ENCODE measurements around the gene ESRRG. TPM values are rescaled to one million over a fixed set of nuclear protein-coding genes. Genes with fewer than 3 reads are reported as not detected.

ESRRG gene
- total and polyA plus RNA-seq, 10 donors: 0.29 to 11.9 (median 2.2) TPM

DNA sequence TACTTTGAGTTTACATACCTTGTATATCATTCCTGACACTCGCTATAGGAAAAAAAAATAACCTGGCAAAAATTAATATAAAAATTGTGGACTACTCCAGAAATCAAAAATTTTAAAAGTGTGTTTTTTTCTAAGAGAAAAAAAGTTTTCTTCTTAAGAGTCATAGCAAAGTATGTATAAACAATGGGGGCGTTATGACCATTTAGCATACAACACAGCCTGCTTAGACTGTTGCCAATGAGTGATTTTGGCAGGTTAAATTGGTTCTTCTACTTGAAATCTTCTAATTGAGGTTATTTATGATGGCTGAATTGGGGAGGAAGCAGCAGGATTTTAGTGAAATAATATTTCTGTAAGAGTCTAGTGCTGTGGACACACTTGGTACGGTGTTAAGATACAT, 169.5 kb downstream of the ESRRG start:
- no peaks in the 10 kb centered on the region for H3K27me3 ChIP-seq (replicated peaks in 1 of 7)
- H3K27ac ChIP-seq: no peak overlapping the region
- intact Hi-C loops (cut with DNase I; ENCODE audit: low total_unique reads): no loop called here
- 76 to 91% (median 84%) methylated on average over 3 of the region's 3 CpGs for WGBS, 5 donors
- no peaks in the 10 kb centered on the region for H3K9me3 ChIP-seq
- TF ChIP-seq POLR2A (IDR thresholded peaks at IDR 0.05): no peak
- TF ChIP-seq, protein P1, sequence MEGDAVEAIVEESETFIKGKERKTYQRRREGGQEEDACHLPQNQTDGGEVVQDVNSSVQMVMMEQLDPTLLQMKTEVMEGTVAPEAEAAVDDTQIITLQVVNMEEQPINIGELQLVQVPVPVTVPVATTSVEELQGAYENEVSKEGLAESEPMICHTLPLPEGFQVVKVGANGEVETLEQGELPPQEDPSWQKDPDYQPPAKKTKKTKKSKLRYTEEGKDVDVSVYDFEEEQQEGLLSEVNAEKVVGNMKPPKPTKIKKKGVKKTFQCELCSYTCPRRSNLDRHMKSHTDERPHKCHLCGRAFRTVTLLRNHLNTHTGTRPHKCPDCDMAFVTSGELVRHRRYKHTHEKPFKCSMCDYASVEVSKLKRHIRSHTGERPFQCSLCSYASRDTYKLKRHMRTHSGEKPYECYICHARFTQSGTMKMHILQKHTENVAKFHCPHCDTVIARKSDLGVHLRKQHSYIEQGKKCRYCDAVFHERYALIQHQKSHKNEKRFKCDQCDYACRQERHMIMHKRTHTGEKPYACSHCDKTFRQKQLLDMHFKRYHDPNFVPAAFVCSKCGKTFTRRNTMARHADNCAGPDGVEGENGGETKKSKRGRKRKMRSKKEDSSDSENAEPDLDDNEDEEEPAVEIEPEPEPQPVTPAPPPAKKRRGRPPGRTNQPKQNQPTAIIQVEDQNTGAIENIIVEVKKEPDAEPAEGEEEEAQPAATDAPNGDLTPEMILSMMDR (IDR thresholded peaks at IDR 0.05 in 8 of 11, conservative IDR thresholded peaks at IDR 0.05 in 3 of 11): no peak
- no peak for TF ChIP-seq POLR2AphosphoS5 (IDR thresholded peaks at IDR 0.05)
- H3K36me3 ChIP-seq: no peaks in the 10 kb centered on the region
- H3K4me1 ChIP-seq: no peaks in the 10 kb centered on the region
- DNase-seq: no peak
- H3K4me3 ChIP-seq: no peak overlapping the region

DNA sequence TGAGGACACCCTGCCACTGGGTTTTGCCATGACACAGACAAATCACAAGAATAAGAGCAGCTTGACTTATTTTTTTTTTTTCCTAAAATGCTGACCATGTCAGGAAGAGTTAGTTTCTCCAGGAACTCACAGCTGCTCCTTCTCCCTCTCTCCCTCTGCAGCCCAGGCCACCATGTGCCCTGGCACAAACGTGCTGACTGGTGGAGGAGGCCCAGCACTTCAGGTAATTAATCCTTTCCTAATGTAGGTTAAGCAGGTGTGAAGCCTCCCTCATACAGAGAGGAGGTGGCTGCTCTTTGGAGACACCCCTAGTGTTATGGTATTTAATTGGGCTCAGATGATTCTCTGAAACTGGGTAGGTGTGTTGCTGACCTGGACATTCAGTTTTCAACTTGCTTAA, 170.2 kb downstream of the ESRRG start:
- no peak overlapping the region for H3K27ac ChIP-seq
- no peaks in the 10 kb centered on the region for H3K36me3 ChIP-seq
- no peak for DNase-seq
- no peaks in the 10 kb centered on the region for H3K4me1 ChIP-seq
- no peak overlapping the region for H3K4me3 ChIP-seq
- TF ChIP-seq, protein P1 (IDR thresholded peaks at IDR 0.05 in 8 of 11, conservative IDR thresholded peaks at IDR 0.05 in 3 of 11): no peak
- TF ChIP-seq POLR2A (IDR thresholded peaks at IDR 0.05) (no peak), POLR2AphosphoS5 (IDR thresholded peaks at IDR 0.05) (no peak)
- intact Hi-C loops (cut with DNase I; ENCODE audit: low total_unique reads): no loop called here
- 25 to 50% (median 40%) methylated on average over 1 of the region's 1 CpG for WGBS, 5 donors
- no peaks in the 10 kb centered on the region for H3K27me3 ChIP-seq (replicated peaks in 1 of 7)
- H3K9me3 ChIP-seq: no peaks in the 10 kb centered on the region

DNA sequence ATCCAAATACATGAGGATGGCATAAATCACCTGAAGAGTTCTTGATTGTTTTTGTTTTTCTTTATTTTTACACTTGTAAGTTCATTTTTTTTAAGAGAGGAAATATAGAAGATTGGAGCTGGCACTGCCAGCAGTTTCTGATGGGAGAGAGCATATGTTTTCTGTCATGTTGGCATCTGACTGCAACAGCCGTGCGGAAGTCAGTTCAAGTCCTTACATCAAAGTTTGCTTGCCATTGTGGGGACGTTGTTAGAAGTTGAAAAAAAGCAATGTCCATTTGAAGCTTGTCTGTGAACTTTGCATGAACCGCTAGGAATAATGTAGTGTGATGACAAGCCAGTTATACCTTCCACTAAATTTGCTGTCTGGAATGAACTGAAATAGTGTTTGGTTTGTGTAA, 173.4 kb downstream of the ESRRG start:
- intact Hi-C loops (cut with DNase I; ENCODE audit: low total_unique reads): no loop called here
- Histone ChIP-seq H3K36me3 (no peaks in the 10 kb centered on the region), H3K4me1 (no peaks in the 10 kb centered on the region), H3K9me3 (no peaks in the 10 kb centered on the region), H3K4me3 (no peak overlapping the region), H3K27me3 (replicated peaks in 1 of 7) (no peaks in the 10 kb centered on the region), H3K27ac (no peak overlapping the region)
- TF ChIP-seq, protein P1 (IDR thresholded peaks at IDR 0.05 in 8 of 11, conservative IDR thresholded peaks at IDR 0.05 in 3 of 11): no peak
- TF ChIP-seq POLR2A (IDR thresholded peaks at IDR 0.05): no peak
- no peak for TF ChIP-seq POLR2AphosphoS5 (IDR thresholded peaks at IDR 0.05)
- 68 to 81% (median 74%) methylated on average over 4 of the region's 4 CpGs for WGBS, 5 donors
- no peak for DNase-seq

DNA sequence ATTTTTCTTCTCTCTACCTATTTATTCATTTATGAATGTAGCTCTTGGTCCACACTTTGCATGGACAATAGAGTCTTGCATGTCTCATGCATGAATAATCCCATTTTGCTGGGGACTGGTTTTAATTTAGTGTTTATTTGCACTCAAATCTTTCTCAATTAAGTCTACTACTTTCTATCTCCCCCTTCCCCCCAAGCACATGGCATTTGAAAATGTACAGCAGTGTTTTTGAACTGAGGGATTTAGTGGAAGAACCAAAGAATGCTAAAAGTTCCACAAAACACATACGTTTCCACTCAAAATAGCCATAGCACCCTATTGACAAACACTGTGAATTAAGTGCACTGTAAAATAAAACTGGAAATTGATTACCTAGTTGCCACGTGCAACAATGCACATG, 180.5 kb downstream of the ESRRG start:
- no peaks in the 10 kb centered on the region for H3K27me3 ChIP-seq (replicated peaks in 1 of 7)
- H3K4me3 ChIP-seq: no peak overlapping the region
- TF ChIP-seq POLR2AphosphoS5 (IDR thresholded peaks at IDR 0.05): no peak
- no peak for TF ChIP-seq POLR2A (IDR thresholded peaks at IDR 0.05)
- TF ChIP-seq, protein P1 (IDR thresholded peaks at IDR 0.05 in 8 of 11, conservative IDR thresholded peaks at IDR 0.05 in 3 of 11): no peak
- intact Hi-C loops (cut with DNase I; ENCODE audit: low total_unique reads): no loop called here
- no peaks in the 10 kb centered on the region for H3K4me1 ChIP-seq
- no peaks in the 10 kb centered on the region for H3K36me3 ChIP-seq
- WGBS, 5 donors: 56 to 70% (median 61%) methylated on average over 2 of the region's 2 CpGs
- H3K9me3 ChIP-seq: no peaks in the 10 kb centered on the region
- H3K27ac ChIP-seq: no peak overlapping the region
- no peak for DNase-seq
